Stimulated activated CD4-positive, alpha-beta T cell treated with anti-CD3 and anti-CD28 coated beads, Interleukin-15, amount 100 ng/mL, for 48 hours (primary cell): Measurements from ENCODE around the gene INTS7.
A peak's percentile ranks its signal among the peaks of the same experiment; 100 is the strongest.
"Not testable (repeated sequence)": the region's sequence is repeated elsewhere in the genome, so short reads cannot be mapped to it uniquely, and the experiment has no call there.

ENCODE experiments used
- DNase-seq, 2 donors: peaks; one replicate each; pipeline ENCODE4 v3.0.0-alpha.2; 2020; ENCODE audit warnings: low read depth in 2 of 2

Gene INTS7

DNA sequence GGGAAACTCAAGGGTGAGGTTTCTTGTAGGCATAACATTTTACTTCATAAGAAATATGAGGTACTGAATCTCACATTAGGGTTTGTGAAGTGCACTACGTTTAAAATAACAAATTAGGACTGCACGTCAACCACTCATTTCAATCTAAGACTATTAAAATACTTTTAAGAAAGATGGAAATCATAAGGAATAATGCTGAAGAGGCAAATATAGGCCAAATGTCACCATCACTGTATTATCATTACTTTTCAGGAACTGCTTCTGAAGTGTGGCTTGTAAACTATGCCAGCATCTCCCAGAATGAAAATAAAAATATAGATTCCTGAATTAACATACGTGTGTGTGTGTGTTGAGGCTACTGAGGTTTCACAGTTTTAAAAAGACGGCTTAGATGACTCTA is 56.8 kb downstream of the INTS7 start:
- no peak for DNase-seq

DNA sequence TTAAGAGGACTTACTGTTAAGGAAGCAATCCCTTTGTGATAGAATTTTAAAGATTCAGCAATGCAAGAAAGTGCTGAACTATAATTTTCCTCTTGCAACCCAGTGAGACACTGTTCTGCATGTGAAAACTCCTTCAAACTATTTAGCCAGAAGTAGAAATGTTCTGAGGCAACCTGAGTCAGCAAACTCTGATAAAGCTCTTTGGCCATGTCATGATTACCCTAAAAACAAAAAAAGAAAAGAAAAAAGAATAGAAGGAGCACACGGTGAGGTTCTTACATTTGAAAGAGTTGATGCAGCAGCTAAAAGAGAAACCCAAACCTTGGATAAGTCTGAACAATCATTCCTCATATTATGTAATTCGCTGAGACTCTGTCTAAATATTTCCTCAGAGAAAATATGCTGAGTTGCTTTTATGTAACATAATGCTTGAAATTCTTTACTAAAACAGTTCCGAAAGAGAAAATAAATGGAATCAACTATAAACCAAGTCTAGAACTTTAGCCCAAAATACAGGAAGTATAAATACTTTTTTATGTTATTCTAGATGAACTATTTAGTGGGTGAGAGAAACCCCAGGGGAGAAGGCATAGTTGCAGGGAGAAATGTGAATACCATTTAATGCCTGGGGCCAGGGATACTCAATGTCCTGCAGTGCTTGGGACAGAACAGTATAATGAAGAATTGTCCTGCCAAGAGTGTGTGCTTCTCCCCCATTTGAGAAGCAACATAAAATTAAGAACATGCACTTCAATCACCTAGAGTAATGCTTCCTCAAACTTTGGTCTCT is 60.0 kb downstream of the INTS7 start:
- DNase-seq, result no peak

DNA sequence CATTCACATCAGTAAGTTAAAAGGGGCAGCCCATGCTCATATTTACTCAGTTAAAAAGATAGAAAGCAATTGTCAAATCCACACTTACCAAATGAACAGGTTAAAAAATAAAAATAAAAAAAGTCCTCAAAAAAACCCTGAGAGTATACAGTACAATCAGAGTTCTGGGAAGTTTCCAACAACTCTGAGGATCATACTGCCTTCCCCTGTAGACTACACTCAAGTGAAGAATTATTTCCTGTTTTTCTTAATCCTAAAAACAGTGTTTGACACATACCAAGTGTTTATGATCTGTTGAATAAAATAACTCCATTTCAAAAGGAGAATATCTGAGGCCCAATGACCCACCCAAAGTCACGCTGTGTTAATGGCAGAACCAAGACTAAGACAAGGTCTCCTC is 61.8 kb downstream of the INTS7 start:
- DNase-seq, result no peak

DNA sequence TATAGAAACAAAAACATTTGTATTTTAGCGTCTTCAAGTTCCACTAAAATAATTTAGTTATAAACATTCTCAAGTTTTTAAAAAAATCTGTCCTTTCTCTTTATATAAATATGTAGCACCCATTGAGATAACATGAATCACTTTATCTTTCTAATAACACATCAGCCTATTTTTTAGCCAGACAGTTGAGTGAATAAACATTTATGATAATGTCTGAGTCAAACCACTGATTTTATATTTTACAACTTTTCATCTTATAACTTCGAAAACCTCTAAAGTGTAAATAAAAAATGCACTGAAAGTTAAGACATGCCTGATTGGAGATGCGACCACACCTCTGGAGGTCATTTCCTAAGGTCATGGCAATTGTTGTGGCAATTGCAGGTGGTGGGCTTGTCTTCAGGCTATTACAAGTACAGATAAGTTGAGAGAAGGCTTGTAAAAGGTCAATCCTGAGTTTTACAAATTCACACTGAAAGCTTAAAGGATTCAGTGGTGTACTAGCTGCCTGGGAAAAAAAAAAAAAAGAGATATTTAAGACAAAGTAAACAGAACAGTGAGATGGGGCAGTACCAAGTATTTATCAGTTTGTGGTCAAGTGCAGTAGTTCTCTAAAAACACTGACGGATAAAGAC is 67.0 kb downstream of the INTS7 start:
- no peak for DNase-seq

DNA sequence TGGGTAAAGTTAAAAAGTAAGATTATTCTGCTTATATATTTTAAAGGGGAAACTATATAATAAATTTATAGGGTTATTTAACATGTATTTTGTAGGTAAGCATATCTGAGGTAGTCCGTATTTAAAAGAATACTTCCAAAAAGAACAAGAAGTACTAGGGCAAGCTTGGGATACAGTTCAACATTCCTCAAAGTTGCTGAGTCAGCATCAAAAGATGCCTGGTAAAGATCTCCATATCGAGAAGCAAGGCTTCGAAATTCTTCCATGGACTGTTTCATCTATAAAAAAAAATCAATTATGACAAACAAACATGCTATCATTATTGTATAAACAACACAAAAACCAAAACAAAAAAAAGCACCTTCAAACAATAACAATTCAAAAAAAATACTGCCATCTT is 67.7 kb downstream of the INTS7 start:
- no peak for DNase-seq

DNA sequence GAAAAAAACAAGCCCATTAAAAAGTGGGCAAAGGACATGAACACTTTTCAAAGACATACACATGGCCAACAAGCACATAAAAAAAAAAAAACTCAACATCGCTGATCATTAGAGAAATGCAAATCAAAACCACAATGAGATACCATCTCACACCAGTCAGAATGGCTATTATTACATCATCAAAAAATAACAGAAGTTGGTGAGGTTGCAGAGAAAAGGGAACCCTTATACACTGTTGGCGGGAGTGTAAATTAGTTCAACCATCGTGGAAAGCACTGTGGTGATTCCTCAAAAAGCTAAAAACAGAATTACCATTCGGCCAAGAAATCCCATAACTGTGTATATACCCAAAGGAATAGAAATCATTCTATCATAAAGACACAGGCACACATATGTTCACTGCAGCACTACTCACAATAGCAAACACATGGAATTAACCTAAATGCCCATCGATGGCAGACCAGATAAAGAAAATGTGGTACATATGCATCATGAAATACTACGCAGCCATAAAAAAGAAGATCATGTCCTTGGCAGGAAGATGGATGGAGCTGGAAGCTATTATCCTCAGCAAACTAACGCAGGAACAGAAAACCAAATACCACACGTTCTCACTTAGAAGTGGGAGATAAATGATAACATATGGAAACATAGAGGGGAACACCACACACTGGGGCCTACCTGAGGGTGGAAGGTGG is 70.1 kb downstream of the INTS7 start:
- no peak for DNase-seq

DNA sequence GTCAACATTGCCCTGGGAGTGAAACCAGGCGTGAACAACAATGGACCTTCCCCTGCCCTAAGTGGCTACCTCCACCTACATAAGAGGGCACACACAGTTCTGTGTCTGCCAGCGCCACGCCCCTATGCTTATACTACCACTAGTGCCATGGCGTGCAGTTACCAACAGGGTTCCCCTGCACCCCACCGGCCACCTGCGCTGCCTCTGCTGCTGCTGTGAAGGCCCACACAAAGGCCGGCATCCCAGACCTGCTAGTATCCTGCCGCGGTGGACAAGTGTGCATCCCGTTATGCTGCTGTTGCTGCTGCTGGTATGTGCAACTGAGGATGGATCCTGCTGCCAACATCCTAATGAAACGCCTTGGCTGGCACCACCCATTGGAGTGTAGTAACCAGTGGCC is 75.7 kb downstream of the INTS7 start:
- no peak for DNase-seq

DNA sequence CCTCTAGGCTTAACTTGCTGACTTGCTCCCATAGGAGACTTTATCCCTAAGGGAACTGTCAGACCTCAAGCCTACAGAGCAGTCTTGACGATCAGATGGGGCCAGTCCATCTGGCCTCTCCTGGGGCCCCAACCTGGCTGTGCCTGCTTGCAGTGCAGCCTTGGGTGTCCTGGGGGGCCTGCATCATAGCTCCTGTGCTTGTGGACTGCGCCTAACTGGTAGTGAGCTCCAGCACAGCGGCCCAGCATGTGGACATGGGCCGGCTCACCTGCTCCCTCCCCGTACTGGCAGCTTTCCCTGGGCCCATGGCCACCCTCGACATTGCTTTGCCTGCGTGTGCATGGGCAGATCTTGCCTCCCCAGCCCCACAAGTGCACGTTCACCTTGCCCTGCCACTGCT is 76.1 kb downstream of the INTS7 start:
- DNase-seq, result no peak

DNA sequence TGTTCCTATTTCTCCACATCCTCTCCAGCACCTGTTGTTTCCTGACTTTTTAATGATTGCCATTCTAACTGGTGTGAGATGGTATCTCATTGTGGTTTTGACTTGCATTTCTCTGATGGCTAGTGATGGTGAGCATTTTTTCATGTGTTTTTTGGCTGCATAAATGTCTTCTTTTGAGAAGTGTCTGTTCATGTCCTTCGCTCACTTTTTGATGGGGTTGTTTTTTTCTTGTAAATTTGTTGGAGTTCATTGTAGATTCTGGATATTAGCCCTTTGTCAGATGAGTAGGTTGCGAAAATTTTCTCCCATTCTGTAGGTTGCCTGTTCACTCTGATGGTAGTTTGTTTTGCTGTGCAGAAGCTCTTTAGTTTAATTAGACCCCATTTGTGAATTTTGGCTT is 81.3 kb downstream of the INTS7 start:
- DNase-seq, result not testable (repeated sequence)

DNA sequence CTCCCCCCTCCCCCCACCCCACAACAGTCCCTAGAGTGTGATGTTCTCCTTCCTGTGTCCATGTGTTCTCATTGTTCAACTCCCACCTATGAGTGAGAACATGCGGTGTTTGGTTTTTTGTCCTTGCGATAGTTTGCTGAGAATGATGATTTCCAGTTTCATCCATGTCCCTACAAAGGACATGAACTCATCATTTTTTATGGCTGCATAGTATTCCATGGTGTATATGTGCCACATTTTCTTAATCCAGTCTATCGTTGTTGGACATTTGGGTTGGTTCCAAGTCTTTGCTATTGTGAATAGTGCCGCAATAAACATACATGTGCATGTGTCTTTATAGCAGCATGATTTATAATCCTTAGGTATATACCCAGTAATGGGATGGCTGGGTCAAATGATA is 81.8 kb downstream of the INTS7 start:
- not testable (repeated sequence) for DNase-seq

DNA sequence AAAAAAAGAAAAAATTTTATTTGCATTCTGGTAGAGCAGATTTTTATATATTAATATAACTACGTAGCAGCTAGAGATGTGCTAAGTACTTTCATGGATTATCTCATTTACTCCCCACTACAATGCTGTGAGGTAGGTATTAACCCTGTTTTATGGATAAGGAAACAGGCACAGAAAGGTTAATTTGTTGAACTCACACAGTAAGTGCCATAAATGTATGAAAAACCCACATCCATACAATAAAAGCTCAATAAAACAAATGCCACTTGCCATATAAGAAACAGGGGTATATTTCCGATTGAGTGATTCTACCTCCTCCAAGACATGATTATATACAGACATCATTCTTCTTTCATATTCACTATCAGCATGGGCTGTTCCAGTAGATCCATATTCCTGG is 83.1 kb downstream of the INTS7 start:
- no peak for DNase-seq

DNA sequence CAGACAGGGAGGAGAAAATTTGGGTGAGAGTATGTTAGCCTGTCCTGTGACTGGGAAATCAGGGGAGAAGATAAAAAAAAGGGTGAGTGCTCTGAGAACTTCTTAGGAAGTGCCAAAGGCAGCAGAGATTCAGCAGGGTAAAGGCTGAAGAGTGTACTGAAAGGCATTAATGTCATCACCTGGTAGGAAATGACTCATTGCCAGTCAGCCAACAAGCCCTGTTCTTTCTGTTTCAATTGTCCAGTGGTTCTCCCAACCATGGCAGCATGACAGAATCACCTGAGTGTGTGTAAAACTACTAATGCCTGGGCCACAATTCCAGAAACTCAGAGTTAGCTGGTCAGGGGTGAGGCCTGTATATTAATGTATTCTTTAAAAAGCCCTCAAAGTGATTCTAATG is 83.5 kb downstream of the INTS7 start:
- no peak for DNase-seq

DNA sequence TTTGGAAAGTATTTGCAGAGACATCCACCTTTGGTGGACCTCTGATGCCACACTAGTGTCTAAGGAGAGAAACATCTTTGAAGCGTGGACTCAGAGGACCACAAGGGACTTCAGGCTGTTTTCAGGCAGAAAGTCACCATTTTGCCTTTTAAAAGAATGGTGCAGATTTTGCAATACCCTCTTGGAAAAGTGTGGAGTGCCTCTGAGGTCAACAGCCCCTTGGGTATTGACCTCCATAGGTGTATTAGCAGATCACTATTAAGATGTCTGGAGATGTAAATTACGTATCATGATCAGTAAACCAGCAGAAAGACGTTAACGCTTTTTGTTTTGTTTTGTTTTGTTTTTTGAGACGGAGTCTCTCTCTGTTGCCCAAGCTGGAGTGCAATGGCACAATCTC is 87.0 kb downstream of the INTS7 start:
- no peak for DNase-seq

DNA sequence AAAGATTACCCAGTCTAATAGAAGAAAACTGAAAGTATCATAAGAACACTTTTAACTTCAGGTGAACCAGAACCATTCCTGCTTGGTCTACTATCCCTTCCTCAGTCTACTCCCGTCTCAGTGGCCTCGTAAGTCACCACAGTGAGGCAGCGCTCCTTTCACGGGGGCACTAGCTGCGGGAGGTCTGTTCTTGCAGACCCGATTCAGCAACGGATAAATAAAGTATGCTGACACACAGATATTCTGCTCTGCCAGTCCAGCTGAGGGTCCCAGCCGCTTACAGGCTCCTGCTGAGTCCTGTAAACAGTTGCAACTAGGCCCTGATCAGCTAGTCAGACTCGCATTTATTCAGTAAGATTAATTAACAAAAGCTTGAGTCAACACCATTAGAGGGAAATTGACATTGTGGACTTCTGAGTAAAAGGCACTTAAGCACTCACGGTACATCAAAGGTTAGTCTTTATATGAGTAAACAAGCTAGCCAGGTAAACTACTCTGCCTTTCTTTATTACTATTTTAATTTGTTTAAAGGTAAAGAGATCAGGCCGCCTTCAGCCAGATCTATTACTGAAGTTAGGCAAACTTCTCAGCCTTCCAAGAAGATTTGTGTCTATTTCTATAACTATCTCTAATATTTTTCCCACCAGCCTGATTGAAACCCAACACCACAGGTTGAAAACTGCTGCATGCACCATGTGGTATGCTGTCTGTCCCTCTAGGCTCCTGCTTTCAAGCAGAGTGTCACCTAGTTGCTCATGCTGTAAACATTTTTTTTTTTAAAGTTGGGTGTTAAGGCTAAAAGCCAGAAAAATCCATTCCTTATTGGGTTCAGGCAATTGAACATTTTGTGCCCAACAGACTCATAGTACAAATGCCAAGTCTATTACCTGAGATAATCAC is 87.7 kb downstream of the INTS7 start:
- DNase-seq, result no peak

DNA sequence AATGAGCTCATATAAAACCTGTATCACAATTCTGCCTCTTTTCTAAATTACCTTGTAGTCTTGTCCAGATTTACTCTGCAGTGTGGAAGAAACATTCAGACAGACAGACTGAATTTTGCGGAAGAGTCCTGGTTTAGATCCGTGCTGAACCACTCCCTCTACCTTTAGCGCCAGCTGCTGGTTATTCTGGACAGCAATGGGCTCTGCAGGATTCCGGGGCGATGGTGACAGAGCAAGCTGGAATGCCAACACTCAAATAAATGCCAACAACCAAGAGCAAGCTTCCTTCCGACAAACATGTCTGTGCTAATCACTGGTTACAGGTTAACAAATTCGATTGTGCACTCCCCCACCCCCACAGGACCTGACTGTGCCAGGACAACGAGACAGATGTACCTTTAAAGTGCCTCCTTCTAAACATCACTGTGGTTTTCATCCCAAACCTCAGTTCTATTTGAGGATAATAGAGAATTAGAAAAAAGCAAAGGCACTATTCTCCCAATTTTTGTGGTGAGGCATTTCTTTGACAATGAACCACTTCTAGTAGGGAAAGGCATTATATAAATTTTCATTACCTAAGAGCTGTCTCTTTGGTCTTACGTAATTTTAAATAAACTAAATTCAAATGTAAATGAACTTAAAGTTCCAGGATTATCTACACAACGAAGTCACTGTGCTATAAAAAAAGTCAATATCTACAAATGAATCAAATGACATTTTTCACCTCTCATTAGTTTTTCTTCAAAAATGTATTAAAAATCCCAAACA is 90.4 kb downstream of the INTS7 start:
- DNase-seq, result no peak

DNA sequence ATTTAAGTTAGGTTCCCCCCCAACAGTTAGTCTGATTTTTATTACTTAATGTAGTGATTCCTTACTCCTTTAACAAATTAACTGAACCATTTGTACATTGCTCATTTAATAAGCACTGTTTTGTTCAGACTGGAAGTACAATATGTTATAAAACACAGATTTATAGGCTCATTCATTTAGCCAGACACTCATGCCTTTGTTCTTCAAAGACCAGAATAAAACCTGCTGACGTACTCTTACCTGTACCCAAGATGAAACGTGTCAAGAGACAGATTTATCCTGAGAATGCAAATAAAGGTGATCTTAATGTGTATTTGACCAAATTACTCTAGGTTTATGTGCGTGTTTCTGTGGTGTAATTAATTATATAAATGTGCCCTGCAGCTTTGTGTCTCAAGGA is 92.8 kb downstream of the INTS7 start:
- no peak for DNase-seq

DNA sequence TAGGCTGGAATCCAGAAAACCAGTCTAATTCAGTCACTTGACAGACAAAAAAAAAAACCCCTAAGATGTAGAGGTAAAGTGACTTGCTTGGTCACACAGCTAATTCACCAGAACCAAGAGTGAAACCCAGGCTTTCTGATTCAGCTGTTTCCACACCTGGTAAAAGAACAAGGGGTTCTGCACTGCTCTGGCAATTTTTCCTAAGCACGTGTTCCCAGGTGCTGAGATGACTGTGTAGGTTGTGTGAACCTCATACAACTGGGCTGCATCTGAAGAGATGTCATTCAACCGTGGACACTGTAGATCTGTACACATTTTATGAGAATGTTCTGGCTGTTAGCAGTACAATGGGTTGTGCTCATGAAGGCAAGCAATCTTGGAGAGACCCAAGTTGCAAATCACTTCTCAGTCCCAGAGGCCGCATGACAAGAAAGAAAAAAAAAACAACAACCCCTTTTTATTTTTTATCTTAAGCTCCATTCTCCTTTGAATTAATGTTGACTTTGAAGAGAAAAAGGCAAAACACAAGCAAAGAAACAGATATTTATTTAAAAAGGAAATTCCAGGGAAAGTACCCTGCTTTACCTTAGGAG is 95.4 kb downstream of the INTS7 start:
- peak; percentile 51 to 52 for DNase-seq

DNA sequence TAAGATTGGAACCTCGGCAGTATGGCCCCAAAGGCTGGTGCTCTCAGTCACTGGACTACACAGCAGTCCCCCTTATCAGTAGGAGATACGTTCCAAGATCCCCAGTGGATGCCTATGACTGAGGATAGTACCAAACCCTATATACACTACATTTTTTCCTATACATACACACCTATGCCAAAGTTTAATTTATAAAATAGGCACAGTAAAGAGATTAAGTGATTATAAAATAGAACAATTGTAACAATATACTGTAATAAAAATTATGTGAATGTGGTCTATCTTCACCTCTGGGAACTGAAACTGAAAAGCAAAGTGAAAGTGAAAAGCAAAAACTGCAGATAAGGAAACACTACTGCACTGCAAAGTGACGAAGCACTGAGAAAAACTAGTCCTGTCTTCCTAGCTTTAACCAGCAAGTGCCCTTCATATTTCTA is 96.8 kb downstream of the INTS7 start:
- no peak for DNase-seq

DNA sequence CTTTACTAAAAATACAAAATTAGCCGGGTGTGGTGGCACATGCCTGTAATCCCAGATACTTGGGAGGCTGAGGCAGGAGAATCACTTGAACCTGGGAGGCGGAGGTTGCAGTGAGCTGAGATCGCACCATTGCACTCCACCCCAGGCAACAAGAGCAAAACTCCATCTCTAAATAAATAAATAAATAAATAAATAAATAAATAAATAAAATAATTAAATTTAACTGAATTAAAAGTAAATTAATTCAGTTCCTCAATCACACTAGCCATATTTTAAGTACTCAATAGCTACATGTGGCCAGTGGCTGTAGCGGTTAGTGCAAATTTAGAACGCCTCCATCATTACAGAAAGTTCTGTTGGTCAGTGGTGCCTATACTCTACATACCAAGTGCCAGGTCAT is 97.9 kb downstream of the INTS7 start:
- not testable (repeated sequence) for DNase-seq

DNA sequence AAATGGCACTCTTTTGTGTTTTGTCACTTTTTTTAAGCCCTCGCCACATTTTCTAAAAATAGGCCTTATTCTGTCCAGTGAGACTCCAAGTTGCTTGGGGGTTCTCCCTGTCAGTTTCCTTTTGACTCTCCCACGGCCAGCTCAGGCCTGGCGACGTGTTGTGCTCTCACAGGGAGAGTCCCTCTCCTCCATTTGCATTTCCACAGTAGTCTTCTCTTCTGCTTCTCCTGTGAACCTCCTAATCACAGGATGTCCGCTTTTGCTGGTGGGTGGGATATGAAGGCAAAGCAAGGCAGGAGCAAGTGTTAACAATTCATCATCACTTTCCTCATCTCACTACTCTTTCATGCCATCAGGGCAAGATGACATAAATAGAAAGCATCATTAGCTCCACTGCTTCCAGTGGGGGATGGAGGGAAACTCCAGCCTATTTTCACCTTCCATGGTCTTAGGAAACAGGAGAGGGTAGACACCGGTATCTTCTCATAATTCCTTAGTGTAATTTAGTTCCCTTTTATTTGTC is 99.8 kb downstream of the INTS7 start:
- DNase-seq, result peak; percentile 70 to 73
